ENCODE measurements around the gene PEX5L. TPM values are rescaled to one million over a fixed set of nuclear protein-coding genes. Genes with fewer than 3 reads are reported as not detected.

Gene PEX5L, protein sequence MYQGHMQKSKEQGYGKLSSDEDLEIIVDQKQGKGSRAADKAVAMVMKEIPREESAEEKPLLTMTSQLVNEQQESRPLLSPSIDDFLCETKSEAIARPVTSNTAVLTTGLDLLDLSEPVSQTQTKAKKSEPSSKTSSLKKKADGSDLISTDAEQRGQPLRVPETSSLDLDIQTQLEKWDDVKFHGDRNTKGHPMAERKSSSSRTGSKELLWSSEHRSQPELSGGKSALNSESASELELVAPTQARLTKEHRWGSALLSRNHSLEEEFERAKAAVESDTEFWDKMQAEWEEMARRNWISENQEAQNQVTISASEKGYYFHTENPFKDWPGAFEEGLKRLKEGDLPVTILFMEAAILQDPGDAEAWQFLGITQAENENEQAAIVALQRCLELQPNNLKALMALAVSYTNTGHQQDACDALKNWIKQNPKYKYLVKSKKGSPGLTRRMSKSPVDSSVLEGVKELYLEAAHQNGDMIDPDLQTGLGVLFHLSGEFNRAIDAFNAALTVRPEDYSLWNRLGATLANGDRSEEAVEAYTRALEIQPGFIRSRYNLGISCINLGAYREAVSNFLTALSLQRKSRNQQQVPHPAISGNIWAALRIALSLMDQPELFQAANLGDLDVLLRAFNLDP
- not detected for total RNA-seq

DNA sequence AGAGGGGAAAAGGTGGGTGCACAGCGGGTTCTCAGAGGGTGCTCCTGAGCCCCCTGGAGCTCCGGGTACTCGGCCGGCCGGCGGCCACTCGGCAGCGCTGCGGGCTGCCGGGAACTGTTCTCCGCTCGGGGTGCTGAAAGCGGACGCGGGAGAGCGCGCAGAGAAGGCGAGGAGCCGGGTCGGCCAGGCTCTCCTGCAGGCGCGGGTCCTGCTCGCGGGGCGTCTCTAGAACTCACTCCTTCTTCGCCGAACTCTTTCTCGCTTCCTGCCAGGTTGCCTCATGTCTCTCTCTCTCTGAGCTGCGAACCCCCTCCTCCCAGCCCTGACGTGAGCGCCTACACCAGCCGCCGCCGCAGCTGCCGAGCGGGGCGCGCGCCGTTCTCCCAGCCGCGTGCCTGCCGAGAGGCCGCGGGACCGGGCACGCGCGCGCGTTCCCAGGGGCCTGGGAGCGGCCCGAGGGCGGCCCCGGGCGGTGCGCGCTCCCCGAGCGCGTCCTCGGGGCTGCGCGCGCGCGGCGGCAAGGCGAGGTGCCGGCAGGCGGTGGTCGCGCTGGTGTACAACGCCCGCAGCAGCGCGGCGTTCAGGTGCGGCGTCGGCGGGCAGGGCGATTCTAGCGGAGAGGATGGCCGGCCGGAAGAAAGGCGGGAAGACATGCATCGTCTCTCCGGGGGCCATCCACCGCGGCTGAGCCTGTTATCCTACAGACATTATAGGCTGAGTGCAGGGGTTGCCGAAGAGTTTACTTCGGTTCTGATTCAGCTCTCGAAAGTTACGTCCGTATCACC lies at the start of gene PEX5L:
Gene PEX5L (minus strand): TSS at position 267 of the 785 bp plus-strand sequence. CDS start 338 bp downstream, outside the sequence.
- peaks cover 0 to 75% (median 0%) of the 10 kb centered on the region in 4 donors for H3K27me3 ChIP-seq
- no peaks in the 10 kb centered on the region for H3K36me3 ChIP-seq
- TF ChIP-seq POLR2A (IDR thresholded peaks at IDR 0.05) = no peak
- TF ChIP-seq, protein P1, sequence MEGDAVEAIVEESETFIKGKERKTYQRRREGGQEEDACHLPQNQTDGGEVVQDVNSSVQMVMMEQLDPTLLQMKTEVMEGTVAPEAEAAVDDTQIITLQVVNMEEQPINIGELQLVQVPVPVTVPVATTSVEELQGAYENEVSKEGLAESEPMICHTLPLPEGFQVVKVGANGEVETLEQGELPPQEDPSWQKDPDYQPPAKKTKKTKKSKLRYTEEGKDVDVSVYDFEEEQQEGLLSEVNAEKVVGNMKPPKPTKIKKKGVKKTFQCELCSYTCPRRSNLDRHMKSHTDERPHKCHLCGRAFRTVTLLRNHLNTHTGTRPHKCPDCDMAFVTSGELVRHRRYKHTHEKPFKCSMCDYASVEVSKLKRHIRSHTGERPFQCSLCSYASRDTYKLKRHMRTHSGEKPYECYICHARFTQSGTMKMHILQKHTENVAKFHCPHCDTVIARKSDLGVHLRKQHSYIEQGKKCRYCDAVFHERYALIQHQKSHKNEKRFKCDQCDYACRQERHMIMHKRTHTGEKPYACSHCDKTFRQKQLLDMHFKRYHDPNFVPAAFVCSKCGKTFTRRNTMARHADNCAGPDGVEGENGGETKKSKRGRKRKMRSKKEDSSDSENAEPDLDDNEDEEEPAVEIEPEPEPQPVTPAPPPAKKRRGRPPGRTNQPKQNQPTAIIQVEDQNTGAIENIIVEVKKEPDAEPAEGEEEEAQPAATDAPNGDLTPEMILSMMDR (IDR thresholded peaks at IDR 0.05) = no peak
- H3K4me3 ChIP-seq = peak within 1 kb of the TSS in 2 of 4 donors; percentile 25 to 47
- H3K27ac ChIP-seq = no peak within 1 kb of the TSS
- H3K4me1 ChIP-seq = peaks cover 0 to 14% (median 0%) of the 10 kb centered on the region in 3 donors
- H3K9me3 ChIP-seq = no peaks in the 10 kb centered on the region
- DNase-seq = no peak
- intact Hi-C loops (cut with DNase I) = no loop called here
- 4 to 15% methylated on average over 10 to 16 of the region's 96 CpGs for WGBS, 2 donors

DNA sequence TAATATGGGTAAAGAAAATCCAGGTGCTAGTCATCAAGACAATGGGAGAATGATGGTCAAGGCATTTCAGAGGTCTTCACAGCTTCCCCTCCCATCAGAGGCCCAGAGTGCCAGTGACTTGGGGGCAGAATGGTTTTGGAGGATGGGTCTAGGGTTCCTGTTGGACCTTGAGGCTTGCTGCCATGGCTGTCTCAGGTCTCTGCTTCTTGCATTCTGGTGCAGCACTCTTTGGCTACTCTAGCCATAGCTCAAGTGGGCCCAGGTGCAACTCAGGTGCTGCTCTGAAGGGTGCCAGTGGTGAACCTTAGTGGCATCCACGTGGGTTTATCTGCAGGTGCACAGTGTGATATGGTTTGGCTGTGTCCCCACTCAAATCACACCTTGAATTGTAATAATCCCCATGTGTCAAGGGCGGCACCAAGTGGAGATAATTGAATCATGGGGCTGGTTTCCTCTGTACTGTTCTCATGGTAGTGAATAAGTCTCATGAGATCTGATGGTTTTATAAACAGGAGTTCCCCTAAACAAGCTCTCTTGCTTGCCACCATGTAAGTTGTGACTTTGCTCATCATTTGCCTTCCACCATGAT lies 48.5 kb upstream of the PEX5L start:
- WGBS, 2 donors = 45% methylated on average over 2 of the region's 2 CpGs; no CpG with 5 or more reads in 1 of the 2 donors
- H3K9me3 ChIP-seq = no peaks in the 10 kb centered on the region
- no peaks in the 10 kb centered on the region for H3K27me3 ChIP-seq
- intact Hi-C loops (cut with DNase I) = no loop called here
- no peak for DNase-seq
- no peak overlapping the region for H3K4me3 ChIP-seq
- H3K36me3 ChIP-seq = no peaks in the 10 kb centered on the region
- no peaks in the 10 kb centered on the region for H3K4me1 ChIP-seq
- H3K27ac ChIP-seq = no peak overlapping the region
- TF ChIP-seq, protein P1 (IDR thresholded peaks at IDR 0.05) = no peak
- TF ChIP-seq POLR2A (IDR thresholded peaks at IDR 0.05) = no peak

DNA sequence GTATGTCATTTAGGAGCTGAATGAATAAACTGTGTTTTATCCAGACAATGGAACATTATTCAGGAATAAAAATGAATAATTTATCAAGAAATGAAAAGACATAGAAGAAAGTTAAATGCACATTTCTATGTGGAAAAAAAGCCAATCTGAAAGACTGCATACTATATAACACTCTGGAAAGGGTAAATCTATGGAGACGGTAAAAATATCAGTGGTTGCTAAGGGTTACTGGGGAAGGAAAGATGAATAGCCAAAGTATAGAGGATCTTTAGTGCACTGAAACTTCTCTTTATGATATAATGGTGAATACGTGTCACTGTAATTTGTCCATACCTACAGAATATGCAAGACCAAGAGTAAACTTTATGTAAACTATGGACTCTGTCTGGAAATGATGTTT lies 46.0 kb upstream of the PEX5L start:
- TF ChIP-seq, protein P1 (IDR thresholded peaks at IDR 0.05) = no peak
- TF ChIP-seq POLR2A (IDR thresholded peaks at IDR 0.05) = no peak
- intact Hi-C loops (cut with DNase I) = no loop called here
- DNase-seq = no peak

DNA sequence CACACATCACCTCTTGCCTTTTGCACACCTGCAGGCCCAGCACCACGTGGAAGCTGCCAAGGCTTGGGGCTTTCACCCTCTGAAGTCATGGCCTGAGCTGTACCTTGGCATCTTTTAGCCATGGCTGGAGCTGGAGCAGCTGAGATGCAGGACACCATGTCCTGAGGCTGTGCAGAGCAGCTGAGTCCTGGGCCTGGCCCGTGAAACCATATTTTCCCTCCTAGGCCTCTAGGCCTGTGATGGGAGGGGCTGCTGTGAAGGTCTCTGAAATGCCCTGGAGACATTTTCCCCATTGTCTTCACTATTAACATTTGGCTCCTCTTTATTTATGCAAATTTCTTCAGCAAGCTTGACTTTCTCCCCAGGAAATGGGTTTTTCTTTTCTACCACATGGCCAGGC lies 41.9 kb upstream of the PEX5L start:
- TF ChIP-seq POLR2A (IDR thresholded peaks at IDR 0.05) = no peak
- TF ChIP-seq, protein P1 (IDR thresholded peaks at IDR 0.05) = no peak
- no peak overlapping the region for H3K4me3 ChIP-seq
- H3K27me3 ChIP-seq = no peaks in the 10 kb centered on the region
- WGBS, 2 donors = 29 to 39% methylated on average over 1 to 2 of the region's 2 CpGs
- H3K27ac ChIP-seq = no peak overlapping the region
- DNase-seq = no peak
- no peaks in the 10 kb centered on the region for H3K9me3 ChIP-seq
- H3K4me1 ChIP-seq = no peaks in the 10 kb centered on the region
- intact Hi-C loops (cut with DNase I) = no loop called here
- no peaks in the 10 kb centered on the region for H3K36me3 ChIP-seq

More for the DNA sequence above, 46.0 kb upstream of the PEX5L start:
- Histone ChIP-seq H3K27me3 (no peaks in the 10 kb centered on the region), H3K4me3 (no peak overlapping the region), H3K9me3 (no peaks in the 10 kb centered on the region), H3K27ac (no peak overlapping the region), H3K4me1 (no peaks in the 10 kb centered on the region), H3K36me3 (no peaks in the 10 kb centered on the region)
- 84 to 90% methylated on average over 2 of the region's 2 CpGs for WGBS, 2 donors

All from esophagus squamous epithelium (tissue), 5 donors.